ENCODE results near the gene PATL2.
"Not testable (repeated sequence)": the region's sequence is repeated elsewhere in the genome, so short reads cannot be mapped to it uniquely, and the experiment has no call there.

PATL2 gene

DNA sequence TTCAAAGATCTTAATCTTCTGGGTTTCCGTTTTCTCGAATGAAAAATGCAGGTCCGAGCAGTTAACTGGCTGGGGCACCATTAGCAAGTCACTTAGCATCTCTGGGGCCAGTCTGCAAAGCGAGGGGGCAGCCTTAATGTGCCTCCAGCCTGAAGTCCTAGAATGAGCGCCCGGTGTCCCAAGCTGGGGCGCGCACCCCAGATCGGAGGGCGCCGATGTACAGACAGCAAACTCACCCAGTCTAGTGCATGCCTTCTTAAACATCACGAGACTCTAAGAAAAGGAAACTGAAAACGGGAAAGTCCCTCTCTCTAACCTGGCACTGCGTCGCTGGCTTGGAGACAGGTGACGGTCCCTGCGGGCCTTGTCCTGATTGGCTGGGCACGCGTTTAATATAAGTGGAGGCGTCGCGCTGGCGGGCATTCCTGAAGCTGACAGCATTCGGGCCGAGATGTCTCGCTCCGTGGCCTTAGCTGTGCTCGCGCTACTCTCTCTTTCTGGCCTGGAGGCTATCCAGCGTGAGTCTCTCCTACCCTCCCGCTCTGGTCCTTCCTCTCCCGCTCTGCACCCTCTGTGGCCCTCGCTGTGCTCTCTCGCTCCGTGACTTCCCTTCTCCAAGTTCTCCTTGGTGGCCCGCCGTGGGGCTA, at the start of gene PATL2, which contains the start of gene B2M:
Gene PATL2, minus strand, starts transcription at position 228 of the 647 bp plus-strand sequence. CDS start 34,833 bp downstream, outside the sequence.
Gene B2M, plus strand, starts transcription at position 422 of the 647 bp plus-strand sequence. Its CDS starts 30 bp downstream, at position 452.
- DNase-seq: peak; percentile 95

DNA sequence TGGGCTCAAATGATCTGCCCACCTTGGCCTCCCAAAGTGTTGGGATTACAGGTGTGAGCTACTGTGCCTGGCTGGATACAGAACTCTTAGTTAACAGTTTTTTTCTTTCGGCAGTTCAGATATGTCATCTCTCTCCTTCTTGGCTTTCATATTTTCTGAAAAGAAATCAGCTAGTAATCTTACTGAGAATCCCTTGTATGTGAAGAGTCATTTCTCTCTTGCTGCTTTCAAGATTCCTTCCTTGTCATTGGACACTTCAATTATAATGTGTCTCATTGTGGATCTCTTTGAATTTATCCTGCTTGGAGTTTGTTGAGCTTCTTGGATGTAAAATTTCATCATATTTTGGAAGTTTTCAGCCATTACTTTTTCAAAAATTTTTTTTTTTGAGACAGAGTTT, 42.2 kb upstream of the PATL2 start:
- no peak for DNase-seq

DNA sequence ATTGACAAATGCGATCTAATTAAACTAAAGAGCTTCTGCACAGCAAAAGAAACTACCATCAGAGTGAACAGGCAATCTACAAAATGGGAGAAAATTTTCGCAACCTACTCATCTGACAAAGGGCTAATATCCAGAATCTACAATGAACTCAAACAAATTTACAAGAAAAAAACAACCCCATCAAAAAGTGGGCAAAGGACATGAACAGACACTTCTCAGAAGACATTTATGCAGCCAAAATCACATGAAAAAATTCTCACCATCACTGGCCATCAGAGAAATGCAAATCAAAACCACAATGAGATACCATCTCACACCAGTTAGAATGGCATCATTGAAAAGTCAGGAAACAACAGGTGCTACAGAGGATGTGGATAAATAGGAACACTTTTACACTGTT, 32.3 kb upstream of the PATL2 start:
- DNase-seq: not testable (repeated sequence)

DNA sequence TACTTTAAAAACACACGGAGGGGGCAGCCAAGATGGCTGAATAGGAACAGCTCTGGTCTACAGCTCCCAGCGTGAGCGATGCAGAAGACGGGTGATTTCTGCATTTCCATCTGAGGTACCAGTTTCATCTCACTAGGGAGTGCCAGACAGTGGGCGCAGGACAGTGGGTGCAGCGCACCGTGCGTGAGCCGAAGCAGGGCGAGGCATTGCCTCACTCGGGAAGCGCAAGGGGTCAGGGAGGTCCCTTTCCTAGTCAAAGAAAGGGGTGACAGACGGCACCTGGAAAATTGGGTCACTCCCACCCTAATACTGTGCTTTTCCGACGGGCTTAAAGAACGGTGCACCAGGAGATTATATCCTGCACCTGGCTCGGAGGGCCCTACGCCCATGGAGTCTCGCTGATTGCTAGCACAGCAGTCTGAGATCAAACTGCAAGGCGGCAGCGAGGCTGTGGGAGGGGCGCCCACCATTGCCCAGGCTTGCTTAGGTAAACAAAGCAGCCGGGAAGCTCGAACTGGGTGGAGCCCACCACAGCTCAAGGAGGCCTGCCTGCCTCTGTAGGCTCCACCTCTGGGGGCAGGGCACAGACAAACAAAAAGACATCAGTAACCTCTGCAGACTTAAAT, 28.2 kb upstream of the PATL2 start:
- not testable (repeated sequence) for DNase-seq

DNA sequence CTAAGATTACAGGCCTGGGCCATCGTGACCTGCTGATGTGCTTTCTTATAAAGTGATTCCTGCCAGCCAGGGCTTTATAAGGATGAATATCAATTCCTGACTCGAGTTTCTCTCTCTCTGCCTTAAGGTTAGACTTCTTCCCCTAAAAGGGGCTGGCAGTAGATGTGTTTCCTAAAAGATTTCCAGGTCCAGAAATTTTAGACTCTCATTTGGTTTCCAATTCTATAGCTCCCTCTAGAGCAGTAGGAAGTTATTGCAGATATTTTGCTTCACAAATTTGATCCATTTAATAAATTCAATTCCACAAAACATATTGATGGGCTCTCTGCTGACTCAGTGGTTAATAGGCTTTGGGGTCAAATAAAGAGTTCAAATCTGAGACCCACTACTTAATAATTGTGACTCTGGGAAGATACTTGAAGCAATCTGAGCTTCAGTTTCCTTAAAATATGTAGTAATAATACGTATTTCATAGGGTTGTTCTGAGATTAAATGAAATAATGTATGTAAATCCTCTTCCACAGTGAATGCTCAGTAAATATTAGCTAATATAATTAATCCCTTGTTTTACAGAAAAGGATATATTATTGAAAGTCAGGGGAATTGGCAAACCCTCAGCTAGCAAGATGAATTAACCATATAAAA, 27.3 kb upstream of the PATL2 start:
- no peak for DNase-seq

DNA sequence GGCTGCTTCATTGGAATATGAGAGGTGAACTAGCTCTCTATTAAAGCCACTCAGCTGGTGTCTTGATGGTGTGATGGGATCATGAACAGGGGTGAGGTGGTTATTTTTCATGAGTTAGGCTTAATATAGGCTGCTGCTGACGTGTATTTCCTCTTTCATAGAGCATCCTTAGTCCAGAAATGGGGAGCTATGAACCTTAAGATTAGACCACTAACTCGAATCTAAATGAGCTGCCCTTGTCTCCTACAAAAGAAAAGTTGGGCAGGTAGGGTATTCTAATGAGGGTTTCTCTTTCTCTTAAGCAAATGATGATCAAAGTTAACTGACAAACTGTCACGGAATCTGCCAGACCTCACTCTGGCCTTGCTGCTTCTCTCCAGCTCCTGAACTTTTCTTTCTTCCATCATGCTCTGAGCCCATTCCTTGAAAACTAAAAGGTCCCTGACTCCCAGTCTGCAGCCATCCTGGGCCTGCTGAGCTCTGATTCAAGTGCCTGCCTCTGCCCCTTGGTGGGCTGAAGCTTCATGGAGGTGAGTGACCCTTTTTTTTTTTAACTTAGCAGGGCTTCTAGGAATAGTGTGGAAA, 25.1 kb upstream of the PATL2 start, which contains the start of gene TRIM69:
Gene TRIM69, plus strand, starts transcription at position 348 of the 585 bp plus-strand sequence. Its CDS starts 177 bp downstream, at position 525.
- no peak for DNase-seq

DNA sequence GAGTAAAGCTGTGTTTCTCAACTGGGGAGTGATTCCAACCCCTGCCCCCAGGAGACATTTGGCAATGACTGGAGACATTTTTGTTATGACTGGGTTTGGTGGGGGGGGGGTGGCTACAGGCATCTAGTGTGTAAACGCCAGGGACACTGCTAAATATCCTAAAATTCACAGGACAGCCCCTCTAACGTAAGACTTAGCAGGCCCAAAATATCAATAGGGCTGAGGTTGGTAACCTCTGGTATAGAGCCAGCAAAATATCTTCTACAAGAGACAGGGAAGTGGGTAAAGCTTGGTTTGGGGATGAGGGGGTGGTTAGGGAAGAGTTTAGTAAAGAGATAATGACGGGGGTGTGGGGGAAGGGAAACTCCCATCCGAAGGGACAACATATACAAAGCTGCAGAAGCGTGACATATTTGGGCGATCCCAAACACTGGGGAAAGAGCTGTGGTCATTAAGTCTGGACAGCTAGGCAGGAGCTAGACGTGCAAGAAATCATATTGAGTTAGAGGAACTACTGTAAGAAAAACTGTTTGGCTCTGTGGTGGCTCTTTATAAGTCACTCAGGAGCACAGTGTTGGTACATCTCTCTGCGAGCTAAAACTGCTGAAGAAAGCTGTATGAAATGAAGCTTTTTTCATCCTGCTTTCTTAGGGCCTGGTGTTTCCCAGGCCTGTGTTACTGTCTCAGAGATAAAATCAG, 24.5 kb upstream of the PATL2 start:
- peak in 1 of 2 experiments; percentile 39 for DNase-seq

DNA sequence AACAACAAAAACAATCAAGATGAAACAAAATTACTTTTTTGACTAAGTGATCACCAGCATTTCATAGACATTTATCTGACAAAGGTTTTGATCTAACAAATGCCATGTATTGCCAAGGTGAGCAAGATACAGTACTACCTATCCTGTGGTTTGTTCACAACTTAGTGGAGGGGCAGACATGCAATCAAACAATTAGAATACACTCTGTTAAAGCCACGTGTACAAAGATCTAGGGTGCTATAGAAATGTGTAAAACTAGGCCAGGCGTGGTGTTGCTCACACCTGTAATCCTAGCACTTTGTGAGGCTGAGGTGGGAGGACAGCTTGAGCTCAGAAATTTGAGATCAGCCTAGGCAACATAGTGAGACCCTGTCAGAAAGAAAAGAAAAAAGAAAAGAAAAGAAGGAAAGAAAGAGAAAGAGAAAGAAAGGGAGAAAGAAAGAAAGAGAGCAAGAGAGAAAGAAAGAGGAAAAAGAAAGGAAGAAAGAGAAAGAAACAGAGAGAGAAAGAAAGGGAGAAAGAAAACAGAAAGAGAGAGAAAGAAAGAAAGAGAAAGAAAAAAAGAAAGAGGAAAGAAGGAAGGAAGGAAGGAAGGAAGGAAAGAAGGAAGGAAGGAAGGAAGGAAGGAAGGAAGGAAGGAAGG, 23.8 kb upstream of the PATL2 start:
- DNase-seq: no peak

DNA sequence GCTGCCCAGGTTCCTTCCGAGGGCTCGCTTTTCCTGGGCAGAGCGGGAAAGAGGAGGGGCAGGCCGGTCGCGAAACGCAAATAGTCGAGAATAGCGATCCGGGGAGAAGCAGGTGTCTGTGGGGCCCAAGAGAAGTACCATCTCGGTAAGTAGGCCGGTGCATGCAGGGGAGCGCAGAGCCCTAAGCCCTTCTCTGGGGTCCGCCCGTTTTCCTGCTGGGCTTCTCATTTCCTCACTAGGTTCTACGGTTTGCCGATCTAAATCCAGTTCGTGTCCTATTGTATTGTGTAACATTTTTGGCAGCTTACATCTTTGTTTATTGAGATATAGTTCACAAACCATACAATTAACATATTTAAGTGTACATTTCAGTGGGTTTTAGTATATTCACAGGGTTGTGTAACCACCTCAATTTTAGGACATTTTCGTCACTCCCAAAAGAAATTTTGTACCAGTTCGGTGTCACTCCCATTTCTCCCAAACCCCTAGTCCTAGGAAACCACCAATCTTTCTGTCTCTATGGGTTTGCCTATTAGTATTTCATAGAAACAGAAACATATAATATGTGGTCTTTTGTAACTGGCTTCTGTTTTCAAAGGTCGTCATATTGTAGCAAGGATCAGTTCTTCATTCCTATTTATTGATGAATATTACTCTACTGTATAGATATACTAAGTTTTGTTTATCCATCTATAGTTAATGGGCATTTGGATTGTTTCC, 18.4 kb upstream of the PATL2 start:
- peak in 1 of 2 experiments; percentile 33 for DNase-seq

DNA sequence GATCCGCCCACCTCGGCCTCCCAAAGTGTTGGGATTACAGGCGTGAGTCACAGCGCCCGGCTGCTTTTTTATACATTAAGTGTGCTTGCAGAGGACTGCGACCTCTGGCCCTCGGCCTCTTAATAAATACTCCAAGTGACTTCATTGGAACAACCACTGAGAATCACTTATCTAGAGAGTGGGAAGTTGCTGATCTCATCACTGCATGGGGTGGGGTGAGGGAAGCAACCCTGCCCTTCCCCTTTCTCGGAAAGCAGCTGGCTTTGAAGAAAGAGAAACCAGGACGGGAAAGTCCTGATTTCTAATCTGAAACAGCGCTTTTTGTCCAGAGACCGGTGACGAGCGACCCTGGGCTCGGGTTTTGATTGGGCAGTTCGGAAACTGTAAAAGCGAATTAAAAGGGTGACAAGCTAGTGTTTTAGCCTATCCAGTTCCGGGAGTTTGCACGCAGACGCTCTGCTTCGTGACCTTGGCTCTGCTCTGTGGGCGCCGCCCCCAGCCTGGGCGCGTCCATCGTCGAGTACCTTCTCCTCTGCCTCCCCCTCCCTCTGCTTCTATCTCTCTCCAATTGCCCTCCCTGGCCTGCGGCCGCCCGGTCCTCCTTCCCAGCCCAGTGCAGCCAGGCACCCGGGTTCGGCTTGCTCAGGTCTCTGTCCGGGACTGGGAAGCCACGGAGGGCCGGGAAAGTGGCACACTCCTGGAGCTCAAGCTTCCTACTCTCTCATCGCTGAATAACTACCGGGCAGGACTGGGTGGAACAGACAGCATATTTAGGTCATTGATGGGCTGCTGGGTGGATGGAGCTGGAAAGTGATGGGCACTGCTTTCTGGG, 17.7 kb upstream of the PATL2 start:
- DNase-seq: peak; percentile 96 to 97

DNA sequence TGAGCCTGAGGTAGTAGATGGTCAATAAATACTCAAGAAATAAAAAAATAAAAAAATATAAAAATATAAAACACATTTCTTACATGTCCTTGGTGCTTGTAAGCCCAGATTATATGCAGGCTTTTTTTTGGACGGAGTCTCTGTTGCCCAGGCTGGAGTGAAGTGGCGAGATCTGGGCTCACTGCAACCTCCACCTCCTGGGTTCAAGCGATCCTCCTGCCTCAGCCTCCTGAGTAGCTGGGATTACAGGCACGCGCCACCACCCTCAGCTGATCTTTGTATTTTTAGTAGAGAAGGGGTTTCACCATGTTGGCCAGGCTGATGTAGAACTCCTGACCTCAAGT, 17.1 kb upstream of the PATL2 start:
- not testable (repeated sequence) for DNase-seq

DNA sequence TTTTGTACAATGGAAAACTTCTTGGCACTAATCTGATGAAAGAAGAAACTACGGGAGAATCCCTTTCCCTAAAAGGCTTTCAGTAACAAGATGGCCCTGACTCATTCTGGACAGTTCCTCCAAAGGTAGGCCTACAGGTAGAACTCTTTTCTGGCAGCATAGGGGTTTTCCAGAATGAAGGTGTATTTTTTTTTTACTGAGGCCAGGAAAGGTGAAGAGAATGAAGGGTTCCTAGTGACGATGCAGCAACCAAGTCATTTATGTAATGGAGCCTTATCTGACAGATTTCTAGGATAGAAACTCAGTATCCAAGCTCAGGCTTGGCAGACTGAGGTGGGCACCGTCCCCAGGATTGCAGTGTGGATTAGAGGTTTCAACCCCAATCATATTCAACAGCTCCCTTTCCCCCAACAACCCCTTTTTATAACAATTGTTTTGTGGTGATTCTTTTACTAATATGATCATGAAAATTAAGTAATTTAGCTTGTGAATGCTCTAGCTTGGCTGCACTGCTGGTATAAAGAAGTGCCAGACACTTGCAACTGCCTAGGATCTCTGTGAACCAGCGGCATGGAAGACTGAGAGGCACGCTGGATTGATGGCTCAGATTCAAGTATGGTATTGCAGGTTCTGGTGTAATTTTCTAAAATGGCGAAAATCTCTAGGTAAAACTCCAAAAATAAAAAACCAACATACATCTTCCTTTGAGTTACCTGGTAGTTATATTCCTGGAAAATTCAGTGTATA, 16.5 kb upstream of the PATL2 start:
- DNase-seq: no peak

DNA sequence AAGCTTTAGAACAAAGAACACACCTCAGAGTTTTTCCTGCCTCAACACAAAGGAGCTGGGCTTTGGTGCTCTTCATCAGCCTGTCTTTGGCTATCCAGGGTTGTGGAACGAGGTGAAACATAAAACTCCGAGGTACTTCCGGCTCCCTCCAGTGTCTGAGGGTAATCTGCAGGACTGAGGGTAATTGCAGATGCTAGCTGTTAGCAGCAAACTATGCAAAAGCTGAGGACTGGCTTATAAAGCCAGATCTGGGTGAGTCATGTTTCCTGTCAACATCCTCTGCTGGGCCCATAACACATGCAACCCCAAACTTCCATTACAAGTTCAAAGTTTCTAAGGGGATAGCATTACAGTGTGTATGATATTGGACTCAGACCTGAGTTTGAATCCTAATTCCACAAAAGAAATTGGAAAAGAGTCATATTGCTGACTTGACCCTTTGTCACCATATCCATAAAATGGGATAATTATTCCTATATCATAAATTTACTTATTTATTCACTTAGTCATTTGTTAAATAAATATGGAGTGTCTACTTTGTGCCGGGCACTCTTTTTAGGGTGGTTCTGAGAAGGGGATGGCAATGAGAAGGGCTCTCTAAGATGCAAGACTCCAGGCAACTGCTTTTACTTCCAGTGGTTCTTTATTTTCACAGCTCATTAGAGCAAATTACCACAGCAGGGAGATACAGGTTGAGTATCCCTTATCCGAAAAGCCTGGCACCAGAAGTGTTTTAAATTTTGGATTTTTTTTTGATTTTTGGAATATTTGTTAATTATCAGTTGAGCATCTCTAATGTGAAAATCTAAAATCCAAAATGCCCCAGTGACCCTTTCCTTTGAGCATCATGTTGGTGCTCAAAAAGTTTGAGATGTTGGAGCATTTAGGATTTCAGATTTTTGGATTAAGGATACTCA, 15.7 kb upstream of the PATL2 start:
- DNase-seq: peak; percentile 60 to 63

DNA sequence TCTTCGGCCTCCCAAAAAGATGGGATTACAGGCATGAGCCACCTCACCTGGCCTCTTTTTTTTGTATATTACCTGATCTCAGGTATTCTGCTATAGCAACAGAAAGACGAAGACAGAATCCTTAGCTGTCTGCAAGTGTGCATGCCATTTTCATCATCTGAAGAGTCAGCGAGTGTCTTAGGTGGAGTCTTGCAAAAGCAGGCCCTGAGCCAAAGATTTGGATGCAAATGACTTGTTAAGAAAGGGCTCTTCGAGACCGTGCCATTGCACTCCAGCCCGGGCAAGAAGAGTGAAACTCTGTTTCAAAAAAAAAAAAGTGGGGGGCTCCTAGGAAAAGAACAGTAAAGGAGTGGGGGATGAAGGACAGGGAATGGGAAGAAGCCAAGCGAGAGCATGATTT, 15.0 kb upstream of the PATL2 start:
- no peak for DNase-seq

DNA sequence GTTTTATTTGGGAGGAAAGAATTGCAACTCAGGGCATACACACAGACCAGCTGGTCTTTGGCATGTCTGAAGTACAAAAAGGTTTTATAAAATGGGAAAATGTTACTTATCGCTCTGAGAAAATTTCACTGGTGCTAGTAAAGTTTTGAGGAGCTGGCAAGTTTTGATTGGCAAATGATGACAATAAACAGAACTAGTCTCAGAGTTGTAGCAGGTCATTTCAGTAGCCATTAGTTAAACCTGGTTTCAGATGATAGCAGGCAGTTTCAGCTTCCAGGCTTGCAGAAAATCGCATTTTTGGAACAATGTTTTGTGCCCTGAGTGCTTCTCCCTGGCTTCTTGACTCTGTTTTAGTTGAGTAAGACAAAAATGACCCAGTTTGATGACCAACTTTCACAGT, 10.9 kb upstream of the PATL2 start:
- no peak for DNase-seq

DNA sequence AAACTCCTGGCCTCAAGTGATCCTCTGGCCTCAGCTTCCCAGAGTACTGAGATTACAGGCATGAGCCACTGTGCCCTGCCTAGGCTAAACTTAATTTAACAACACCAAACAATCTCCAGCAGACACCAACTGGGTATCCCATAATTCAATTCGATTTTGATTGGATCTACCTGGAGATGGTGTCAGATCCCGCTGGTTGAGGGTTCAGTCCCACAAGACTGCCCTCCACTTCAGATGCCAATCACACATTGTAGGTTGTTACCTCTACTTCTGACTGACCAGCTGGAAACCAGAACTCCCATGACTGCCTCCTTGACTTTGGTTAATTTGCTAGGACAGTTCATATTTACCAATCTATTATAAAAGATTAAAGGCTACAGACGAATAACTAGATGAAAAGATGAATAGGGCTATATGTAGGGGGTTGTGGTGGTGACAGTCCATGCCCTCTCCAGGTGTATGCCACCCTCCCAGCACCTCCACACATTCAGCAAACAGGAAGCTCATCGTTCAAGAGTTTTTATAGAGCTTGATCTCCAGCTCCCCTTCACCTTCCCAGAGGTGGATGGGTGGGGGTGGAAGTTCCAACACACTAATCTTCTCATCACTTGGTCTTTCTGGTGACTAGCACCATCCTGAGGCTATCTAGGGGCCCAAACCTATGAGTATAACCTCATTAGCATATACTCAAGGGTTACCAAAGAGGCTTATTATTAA, 9.5 kb upstream of the PATL2 start:
- DNase-seq: no peak

DNA sequence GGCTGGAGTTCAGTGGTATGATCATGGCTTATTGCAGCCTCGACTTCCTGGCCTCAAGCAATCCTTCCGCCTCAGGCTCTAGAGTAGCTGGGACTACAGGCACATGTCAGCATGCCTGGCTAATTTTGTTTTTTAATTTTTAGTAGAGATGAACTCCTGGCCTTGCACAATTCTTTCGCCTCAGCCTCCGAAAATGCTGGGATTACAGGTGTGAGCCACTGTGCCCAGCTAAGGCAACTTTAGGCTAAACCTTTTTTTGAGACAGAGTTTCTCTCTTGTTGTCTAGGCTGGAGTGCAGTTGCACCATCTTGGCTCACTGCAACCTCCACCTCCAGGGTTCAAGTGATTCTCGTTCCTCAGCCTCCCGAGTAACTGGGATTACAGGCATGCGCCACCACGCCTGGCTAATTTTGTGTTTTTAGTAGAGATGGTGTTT, 8.9 kb upstream of the PATL2 start:
- not testable (repeated sequence) for DNase-seq
